Retinal pigment epithelial cell (primary cell): ENCODE data around the gene AGAP1.

Experiments
- DNase-seq: peaks from one replicate; pipeline ENCODE4 v3.0.0-alpha.2; 2010; ENCODE audit warnings: low read depth
- H3K4me3 ChIP-seq: 2 replicates; pipeline ENCODE4 v1.5.1; 2011; ENCODE audit warnings: mild to moderate bottlenecking, low read length, control low read depth, moderate library complexity
- TF ChIP-seq, protein P1 (sequence below): conservative IDR thresholded peaks from 2 replicates; pipeline ENCODE4 v1.5.1; 2011; ENCODE audit warnings: low read depth, low read length, control low read depth, inconsistent platforms

The AGAP1 gene

DNA sequence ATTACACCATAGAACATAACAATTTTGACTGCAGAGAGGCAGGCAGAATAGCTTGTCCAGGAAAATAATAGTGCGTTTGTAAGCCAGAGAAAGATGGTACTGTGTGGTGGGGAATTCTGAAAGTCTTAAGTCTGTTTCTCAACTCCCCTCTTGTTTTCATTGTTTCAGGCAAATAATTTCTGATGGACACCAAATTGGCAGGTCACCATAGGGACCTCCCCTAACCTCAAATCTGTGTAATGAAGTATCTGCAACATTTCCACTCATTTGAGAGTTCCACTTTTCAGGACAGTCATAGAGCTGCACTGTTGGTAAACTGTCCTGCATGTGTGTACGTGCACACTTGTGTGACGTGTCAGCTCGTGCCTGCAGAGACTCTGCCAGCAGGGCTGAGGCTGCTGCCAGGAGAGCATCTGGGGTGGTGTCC, 195.6 kb downstream of the AGAP1 start:
- no peak overlapping the region for H3K4me3 ChIP-seq
- no peak for DNase-seq
- TF ChIP-seq, protein P1, sequence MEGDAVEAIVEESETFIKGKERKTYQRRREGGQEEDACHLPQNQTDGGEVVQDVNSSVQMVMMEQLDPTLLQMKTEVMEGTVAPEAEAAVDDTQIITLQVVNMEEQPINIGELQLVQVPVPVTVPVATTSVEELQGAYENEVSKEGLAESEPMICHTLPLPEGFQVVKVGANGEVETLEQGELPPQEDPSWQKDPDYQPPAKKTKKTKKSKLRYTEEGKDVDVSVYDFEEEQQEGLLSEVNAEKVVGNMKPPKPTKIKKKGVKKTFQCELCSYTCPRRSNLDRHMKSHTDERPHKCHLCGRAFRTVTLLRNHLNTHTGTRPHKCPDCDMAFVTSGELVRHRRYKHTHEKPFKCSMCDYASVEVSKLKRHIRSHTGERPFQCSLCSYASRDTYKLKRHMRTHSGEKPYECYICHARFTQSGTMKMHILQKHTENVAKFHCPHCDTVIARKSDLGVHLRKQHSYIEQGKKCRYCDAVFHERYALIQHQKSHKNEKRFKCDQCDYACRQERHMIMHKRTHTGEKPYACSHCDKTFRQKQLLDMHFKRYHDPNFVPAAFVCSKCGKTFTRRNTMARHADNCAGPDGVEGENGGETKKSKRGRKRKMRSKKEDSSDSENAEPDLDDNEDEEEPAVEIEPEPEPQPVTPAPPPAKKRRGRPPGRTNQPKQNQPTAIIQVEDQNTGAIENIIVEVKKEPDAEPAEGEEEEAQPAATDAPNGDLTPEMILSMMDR: no peak

GRCh38 chr2:235690082-235690808, 196.4 kb downstream of the AGAP1 start:
- DNase-seq: no peak
- H3K4me3 ChIP-seq: no peak overlapping the region
- TF ChIP-seq, protein P1: no peak

DNA sequence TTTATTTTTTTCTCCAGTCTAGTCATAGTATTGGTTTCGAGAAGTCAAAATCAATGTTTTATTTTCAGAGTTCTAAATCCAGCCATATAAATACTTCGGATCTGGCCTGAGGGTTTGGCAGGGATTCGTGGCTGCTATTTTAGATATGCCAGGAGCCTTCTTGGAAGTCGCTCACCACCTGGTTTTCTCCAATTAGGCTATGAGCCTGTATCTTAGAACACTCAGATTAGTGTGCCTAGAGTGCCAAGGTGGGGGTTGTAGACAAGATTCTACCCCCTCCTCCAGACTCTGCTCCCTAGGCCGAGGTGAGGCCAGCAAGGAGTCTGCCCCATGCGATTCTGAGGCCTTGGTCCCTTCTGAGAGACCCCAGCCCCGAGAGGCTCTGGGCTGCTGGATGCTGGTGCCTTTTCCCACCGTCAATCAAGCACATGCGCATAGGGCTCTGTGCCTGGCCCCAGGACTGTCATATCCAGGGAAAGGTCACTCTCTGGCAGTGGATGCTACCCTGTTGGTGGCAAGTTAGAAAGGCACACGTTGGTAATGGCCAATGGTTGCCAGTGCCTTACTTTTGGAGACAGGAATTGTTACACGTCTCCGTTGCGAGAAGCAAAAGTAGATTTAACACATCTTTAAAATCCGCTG, 197.1 kb downstream of the AGAP1 start:
- TF ChIP-seq, protein P1: no peak
- no peak overlapping the region for H3K4me3 ChIP-seq
- DNase-seq: no peak

GRCh38 chr2:235692076-235692475, 198.2 kb downstream of the AGAP1 start:
- no peak overlapping the region for H3K4me3 ChIP-seq
- TF ChIP-seq, protein P1: no peak
- DNase-seq: no peak

DNA sequence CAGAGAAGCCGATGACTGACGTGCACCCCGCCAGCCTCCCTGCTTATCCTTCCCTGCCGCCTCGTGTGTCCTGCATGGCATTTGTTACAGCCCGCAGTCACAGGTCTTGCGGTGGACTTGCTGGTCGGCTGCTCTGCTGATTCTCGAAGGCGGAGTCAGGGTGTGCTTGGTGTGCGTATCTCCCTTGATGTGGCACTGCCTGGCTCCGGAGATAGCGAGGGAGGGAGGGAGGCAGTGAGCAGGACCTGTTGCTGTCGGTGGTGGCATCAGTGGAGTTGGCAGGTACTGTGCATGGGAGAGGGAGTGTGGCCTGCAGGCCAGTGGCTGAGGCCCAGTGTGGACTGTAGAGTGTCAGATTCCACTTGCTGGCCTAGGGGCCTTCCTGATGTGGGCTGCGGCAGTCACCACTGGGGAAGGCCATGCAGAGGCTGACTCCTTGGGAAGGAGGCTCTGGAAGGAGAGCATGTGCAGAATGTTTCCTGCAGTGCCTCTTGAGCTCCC, 198.9 kb downstream of the AGAP1 start:
- no peak overlapping the region for H3K4me3 ChIP-seq
- TF ChIP-seq, protein P1: no peak
- no peak for DNase-seq

DNA sequence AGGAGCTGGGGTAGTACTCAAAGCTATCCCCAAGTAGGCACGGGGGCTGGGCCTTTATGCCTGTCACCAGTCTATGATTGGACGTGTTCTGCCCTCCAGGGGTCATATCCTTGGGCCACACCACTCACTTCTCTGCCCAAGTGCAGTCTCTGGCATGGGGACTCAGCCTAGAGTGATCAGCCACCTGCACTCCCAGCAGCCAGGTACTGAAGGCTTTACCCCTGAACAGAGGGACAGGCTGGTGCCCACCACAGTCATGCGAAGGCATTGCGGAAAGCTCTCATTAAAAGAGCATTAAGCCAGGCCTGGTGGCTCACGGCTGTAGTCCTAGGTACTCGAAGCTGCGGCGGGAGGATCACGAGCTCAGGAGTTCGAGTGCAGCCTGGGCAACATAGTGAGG, 199.4 kb downstream of the AGAP1 start:
- DNase-seq: no peak
- H3K4me3 ChIP-seq: no peak overlapping the region
- TF ChIP-seq, protein P1: no peak
